ENCODE data around the gene TSSK3.

The TSSK3 gene

DNA sequence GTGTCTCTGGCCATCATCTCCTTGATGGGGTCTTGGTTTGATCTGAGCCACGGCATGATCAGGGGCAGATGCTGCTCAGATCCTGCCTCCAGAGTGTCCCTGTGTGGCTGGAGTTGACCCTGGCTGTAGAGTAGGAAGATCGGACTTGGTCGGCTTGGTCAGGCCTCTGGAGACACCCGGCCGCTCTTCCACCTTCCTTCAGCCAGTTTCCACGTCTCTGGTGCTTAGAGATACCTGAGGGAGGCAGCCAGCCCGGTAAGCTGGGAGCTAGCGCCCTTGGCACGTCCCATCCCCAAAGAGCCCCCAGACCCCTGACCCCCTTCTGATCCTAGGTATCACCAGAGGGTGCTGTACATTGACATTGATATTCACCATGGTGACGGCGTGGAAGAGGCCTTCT, 35.1 kb upstream of the TSSK3 start:
- H3K9ac ChIP-seq (ENCODE audit: low read length): no peak overlapping the region
- no peaks in the 10 kb centered on the region for H3K27me3 ChIP-seq (ENCODE audit: low read depth, low read length)
- H3K4me3 ChIP-seq (ENCODE audit: low read length): no peak overlapping the region
- H3K27ac ChIP-seq (ENCODE audit: low read length): no peak overlapping the region
- TF ChIP-seq, protein P1, sequence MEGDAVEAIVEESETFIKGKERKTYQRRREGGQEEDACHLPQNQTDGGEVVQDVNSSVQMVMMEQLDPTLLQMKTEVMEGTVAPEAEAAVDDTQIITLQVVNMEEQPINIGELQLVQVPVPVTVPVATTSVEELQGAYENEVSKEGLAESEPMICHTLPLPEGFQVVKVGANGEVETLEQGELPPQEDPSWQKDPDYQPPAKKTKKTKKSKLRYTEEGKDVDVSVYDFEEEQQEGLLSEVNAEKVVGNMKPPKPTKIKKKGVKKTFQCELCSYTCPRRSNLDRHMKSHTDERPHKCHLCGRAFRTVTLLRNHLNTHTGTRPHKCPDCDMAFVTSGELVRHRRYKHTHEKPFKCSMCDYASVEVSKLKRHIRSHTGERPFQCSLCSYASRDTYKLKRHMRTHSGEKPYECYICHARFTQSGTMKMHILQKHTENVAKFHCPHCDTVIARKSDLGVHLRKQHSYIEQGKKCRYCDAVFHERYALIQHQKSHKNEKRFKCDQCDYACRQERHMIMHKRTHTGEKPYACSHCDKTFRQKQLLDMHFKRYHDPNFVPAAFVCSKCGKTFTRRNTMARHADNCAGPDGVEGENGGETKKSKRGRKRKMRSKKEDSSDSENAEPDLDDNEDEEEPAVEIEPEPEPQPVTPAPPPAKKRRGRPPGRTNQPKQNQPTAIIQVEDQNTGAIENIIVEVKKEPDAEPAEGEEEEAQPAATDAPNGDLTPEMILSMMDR (IDR thresholded peaks at IDR 0.05; ENCODE audit: low read depth, low read length): no peak
- H3K4me2 ChIP-seq (ENCODE audit: low read length): no peak overlapping the region
- H2AFZ ChIP-seq (ENCODE audit: low read depth, low read length): no peak overlapping the region
- peaks cover 13% of the 10 kb centered on the region for H3K36me3 ChIP-seq (replicated peaks; ENCODE audit: low read depth, low read length)
- peaks cover 2% of the 10 kb centered on the region; the same call in 1 of the 2 replicates for H3K79me2 ChIP-seq (ENCODE audit: low read length)
- no peaks in the 10 kb centered on the region for H3K4me1 ChIP-seq (ENCODE audit: low read length)
- H4K20me1 ChIP-seq (ENCODE audit: insufficient read depth, low read length): no peaks in the 10 kb centered on the region
- no peaks in the 10 kb centered on the region for H3K9me3 ChIP-seq (ENCODE audit: insufficient read depth, low read length)

DNA sequence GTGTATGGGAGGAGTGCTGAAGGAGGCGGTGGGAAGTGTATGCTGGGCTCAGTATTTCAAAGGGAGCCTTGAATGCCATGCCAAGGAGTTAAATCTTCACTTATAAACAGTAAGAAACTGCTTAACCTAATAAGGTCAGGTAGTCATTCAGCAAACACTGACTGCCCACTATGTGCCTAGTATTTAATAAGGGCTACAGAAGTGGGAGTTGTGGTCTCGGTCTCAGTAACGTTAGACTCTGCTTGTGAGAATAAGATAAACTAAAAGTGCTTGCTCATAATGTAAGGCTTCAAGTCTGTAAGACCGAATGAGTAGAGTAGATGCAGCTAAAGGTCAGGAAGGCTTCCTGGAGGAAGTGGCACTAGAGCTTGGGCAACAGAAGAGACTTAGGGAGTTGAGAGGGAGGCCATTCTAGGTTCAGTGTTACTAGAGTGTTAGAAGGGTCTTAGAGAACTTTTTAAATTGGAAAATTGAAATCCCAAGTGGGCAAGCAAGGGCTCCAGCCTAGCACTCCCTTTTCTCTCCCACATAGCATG, 32.3 kb upstream of the TSSK3 start:
- H3K4me1 ChIP-seq (ENCODE audit: low read length): peaks cover 18% of the 10 kb centered on the region
- peaks cover 13% of the 10 kb centered on the region for H3K36me3 ChIP-seq (replicated peaks; ENCODE audit: low read depth, low read length)
- no peak for TF ChIP-seq EZH2phosphoT487 (IDR thresholded peaks at IDR 0.05; ENCODE audit: low read depth)
- TF ChIP-seq, protein P1 (IDR thresholded peaks at IDR 0.05; ENCODE audit: low read depth, low read length): no peak
- no peak overlapping the region for H3K9ac ChIP-seq (ENCODE audit: low read length)
- no peak overlapping the region for H2AFZ ChIP-seq (ENCODE audit: low read depth, low read length)
- no peak overlapping the region for H3K4me2 ChIP-seq (ENCODE audit: low read length)
- peaks cover 9% of the 10 kb centered on the region for H4K20me1 ChIP-seq (ENCODE audit: insufficient read depth, low read length)
- H3K4me3 ChIP-seq (ENCODE audit: low read length): no peak overlapping the region
- no peak overlapping the region for H3K27ac ChIP-seq (ENCODE audit: low read length)
- H3K9me3 ChIP-seq (ENCODE audit: insufficient read depth, low read length): no peaks in the 10 kb centered on the region
- no peaks in the 10 kb centered on the region for H3K27me3 ChIP-seq (ENCODE audit: low read depth, low read length)
- H3K79me2 ChIP-seq (ENCODE audit: low read length): peaks cover 15% of the 10 kb centered on the region

DNA sequence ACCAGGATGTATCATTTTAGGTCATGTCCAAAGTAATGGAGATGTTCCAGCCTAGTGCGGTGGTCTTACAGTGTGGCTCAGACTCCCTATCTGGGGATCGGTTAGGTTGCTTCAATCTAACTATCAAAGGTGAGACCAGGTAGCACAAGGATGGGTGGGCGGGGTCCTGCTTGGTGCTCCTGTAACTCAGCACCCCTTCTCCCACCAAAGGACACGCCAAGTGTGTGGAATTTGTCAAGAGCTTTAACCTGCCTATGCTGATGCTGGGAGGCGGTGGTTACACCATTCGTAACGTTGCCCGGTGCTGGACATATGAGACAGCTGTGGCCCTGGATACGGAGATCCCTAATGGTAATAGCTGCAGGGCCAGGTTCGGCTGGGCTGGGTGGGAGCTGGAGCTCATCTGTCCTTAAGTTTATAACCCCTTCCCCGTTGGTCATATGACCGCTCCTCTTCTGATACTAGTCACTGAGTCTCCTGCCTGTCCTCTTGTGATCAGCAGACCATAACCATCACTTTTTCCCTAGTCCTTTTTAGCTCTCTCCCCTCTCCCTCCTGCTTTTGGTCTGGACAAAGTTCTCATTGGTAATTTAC, 31.7 kb upstream of the TSSK3 start:
- peaks cover 21% of the 10 kb centered on the region for H3K79me2 ChIP-seq (ENCODE audit: low read length)
- H3K36me3 ChIP-seq (replicated peaks; ENCODE audit: low read depth, low read length): peaks cover 13% of the 10 kb centered on the region
- H3K4me2 ChIP-seq (ENCODE audit: low read length): no peak overlapping the region
- peaks cover 9% of the 10 kb centered on the region for H4K20me1 ChIP-seq (ENCODE audit: insufficient read depth, low read length)
- H3K27ac ChIP-seq (ENCODE audit: low read length): no peak overlapping the region
- H3K4me1 ChIP-seq (ENCODE audit: low read length): peaks cover 18% of the 10 kb centered on the region
- no peaks in the 10 kb centered on the region for H3K27me3 ChIP-seq (ENCODE audit: low read depth, low read length)
- H3K4me3 ChIP-seq (ENCODE audit: low read length): no peak overlapping the region
- no peak for TF ChIP-seq EZH2phosphoT487 (IDR thresholded peaks at IDR 0.05; ENCODE audit: low read depth)
- TF ChIP-seq, protein P1 (IDR thresholded peaks at IDR 0.05; ENCODE audit: low read depth, low read length): no peak
- no peak overlapping the region for H3K9ac ChIP-seq (ENCODE audit: low read length)
- H3K9me3 ChIP-seq (ENCODE audit: insufficient read depth, low read length): no peaks in the 10 kb centered on the region
- H2AFZ ChIP-seq (ENCODE audit: low read depth, low read length): no peak overlapping the region

DNA sequence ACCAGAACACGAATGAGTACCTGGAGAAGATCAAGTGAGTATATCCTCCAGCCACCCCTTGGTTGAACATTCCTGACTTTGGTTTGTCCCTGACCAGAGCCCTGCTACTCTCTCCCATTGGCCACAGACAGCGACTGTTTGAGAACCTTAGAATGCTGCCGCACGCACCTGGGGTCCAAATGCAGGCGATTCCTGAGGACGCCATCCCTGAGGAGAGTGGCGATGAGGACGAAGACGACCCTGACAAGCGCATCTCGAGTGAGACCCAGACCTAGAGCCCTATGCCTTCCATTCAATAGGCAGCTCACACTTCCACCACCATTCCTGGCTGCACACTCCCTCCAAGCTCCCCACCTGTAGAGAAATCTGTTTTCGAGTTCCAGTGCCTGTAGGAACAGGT, 30.8 kb upstream of the TSSK3 start:
- Histone ChIP-seq H3K4me2 (ENCODE audit: low read length) (no peak overlapping the region), H3K9ac (ENCODE audit: low read length) (no peak overlapping the region), H3K27ac (ENCODE audit: low read length) (no peak overlapping the region), H2AFZ (ENCODE audit: low read depth, low read length) (no peak overlapping the region), H3K9me3 (ENCODE audit: insufficient read depth, low read length) (no peaks in the 10 kb centered on the region), H3K36me3 (replicated peaks; ENCODE audit: low read depth, low read length) (peaks cover 13% of the 10 kb centered on the region), H3K79me2 (ENCODE audit: low read length) (peaks cover 24% of the 10 kb centered on the region), H4K20me1 (ENCODE audit: insufficient read depth, low read length) (peaks cover 9% of the 10 kb centered on the region), H3K4me3 (ENCODE audit: low read length) (no peak overlapping the region), H3K27me3 (ENCODE audit: low read depth, low read length) (no peaks in the 10 kb centered on the region), H3K4me1 (ENCODE audit: low read length) (peaks cover 20% of the 10 kb centered on the region)
- TF ChIP-seq, protein P1 (IDR thresholded peaks at IDR 0.05; ENCODE audit: low read depth, low read length): no peak
- no peak for TF ChIP-seq EZH2phosphoT487 (IDR thresholded peaks at IDR 0.05; ENCODE audit: low read depth)
